ENCODE data around the gene AGPS.

Gene AGPS

DNA sequence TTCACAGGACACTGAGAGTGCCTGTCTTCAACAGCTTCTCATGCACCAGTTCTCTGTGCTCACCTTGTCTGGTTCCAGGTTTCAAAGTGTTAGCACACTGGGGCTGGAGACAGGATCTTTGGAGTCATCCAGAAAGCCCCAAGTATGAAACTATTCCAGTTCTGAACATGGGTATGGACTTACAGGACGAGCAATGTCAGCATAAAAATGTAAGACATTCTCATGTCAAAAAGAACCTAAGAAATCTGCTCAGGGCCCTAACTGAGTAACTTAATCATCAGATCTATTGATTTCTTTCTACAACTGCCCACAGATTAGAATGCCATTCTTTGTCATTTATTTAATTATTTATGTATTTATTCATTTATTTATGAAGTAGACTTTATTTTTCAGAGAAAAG lies 184.5 kb downstream of the AGPS start:
- no peak for DNase-seq (ENCODE audit: low read depth, low spot score)
- H3K27ac ChIP-seq, result no peak overlapping the region

DNA sequence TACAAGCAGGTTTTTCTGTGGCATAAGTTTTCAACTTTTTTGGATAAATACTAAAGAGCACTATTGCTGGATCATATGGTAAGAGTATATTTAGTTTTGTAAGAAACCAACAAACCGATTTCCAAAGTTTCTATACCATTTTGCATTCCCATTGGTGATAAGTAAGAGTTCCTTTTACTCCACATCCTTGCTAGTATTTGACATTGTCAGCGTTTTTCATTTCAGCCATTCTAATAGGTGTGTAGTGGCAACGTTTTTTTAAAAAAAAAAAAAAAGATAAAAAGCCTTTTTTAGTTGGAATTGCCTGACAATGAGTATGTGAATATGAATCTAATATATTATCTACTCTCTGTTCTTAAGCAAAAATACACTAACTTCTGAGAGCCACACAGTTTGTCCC lies 185.9 kb downstream of the AGPS start:
- H3K27ac ChIP-seq, result no peak overlapping the region
- no peak for DNase-seq (ENCODE audit: low read depth, low spot score)

- DNase-seq (ENCODE audit: low read depth, low spot score), result no peak
- no peak overlapping the region for H3K27ac ChIP-seq
Measured at GRCh38 chr2:177579486-177580036, 187.0 kb downstream of the AGPS start.

GRCh38 chr2:177582000-177582399 lies 189.4 kb downstream of the AGPS start:
- no peak for DNase-seq (ENCODE audit: low read depth, low spot score)
- no peak overlapping the region for H3K27ac ChIP-seq

DNA sequence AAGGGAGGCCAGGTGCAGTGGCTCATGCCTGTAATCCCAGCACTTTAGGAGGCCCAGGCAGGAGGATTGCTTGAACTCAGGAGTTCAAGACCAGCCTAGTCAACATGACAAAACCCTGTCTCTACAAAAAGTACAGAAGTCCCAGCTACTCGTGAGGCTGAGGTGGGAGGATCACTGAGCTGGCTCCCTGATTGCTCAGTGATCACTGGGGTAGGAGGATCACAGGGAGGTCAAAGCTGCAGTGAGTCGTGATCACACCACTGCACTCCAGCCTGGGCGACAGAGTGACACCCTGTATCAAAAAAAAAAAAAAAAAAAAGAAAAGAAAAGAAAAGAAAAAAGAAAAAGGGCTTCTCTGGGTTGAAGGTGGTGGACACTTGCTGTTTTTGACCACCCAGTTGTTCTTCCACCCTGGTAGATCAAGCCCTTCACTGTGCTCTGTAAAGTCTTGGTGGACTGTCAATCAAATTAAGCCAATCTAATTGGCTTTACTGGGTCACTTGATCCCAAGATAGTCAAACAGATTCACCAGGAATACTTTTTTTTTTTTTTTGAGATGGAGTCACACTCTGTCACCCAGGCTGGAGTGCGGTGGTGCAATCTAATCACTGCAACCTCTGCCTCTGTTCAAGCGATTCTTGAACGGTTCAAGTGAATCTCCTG lies 191.6 kb downstream of the AGPS start:
- no peak for DNase-seq (ENCODE audit: low read depth, low spot score)
- no peak overlapping the region for H3K27ac ChIP-seq

- no peak for DNase-seq (ENCODE audit: low read depth, low spot score)
Measured at GRCh38 chr2:177585234-177585863, 192.8 kb downstream of the AGPS start.

GRCh38 chr2:177586154-177586553 lies 193.6 kb downstream of the AGPS start:
- H3K27ac ChIP-seq, result no peak overlapping the region
- no peak for DNase-seq (ENCODE audit: low read depth, low spot score)

More at GRCh38 chr2:177585234-177585863, 192.8 kb downstream of the AGPS start:
- no peak overlapping the region for H3K27ac ChIP-seq

DNA sequence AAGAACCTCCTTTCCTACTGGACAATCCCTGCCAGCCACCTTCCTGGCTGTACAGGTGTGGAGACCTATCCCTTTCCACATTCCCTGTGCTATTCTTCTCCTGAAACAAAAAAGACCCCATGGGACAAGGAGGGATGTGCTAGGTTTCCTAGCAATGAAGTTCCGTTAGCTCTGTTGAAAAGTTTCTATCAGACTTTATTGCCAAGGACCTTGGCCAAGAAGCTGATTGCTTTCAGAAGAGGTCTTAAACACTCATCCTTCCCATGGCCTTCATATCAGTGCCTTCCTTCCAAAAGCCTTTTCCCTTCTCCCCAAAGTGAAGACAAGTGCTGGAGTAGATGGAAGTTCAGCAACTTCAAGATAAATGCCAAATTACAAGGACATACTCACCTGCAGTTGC lies 194.8 kb downstream of the AGPS start:
- DNase-seq (ENCODE audit: low read depth, low spot score), result no peak
- no peak overlapping the region for H3K27ac ChIP-seq

GRCh38 chr2:177588671-177589070 lies 196.1 kb downstream of the AGPS start:
- no peak overlapping the region for H3K27ac ChIP-seq
- no peak for DNase-seq (ENCODE audit: low read depth, low spot score)

GRCh38 chr2:177589186-177589585 lies 196.6 kb downstream of the AGPS start:
- no peak overlapping the region for H3K27ac ChIP-seq
- DNase-seq (ENCODE audit: low read depth, low spot score), result no peak

- no peak overlapping the region for H3K27ac ChIP-seq
- no peak for DNase-seq (ENCODE audit: low read depth, low spot score)
Measured at GRCh38 chr2:177592397-177592796, 199.8 kb downstream of the AGPS start.

DNA sequence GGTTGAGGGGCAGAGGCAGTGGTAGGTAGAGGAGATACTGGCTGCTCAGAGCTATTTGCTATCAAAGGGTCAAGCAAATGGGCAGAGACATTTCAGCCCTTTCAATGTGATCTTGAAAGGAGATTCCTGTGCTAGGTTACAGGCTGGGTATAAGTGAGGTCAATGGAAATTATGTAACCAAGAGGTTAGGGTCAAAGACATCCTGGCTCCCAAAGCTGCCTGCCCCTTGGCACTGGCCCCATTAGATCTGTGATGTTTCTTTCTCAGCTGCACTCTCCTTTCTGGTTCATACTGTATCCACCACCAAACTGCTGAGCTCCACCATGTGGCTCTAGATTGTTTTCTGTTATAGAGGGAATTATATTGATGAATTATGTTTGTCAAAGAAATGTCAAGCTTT lies 200.4 kb downstream of the AGPS start:
- no peak overlapping the region for H3K27ac ChIP-seq
- no peak for DNase-seq (ENCODE audit: low read depth, low spot score)

DNA sequence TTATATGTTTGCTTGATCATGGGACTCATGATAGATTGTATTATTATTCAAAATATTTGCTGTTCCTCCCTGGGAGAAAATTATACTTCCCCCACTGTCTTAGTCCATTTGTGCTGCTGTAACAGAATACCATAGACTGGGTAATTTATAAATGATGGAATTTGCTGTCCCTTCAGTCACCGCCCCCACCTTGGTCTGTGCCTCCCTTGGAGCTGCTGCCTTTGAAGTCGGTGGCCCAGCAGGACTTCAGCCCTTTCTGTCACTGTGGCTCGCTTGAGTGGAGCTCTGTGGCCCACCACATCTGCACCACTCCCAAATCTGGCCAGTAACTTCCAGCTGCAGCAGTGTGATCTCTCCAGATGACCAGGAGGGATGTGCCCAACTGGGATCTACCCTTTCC lies 200.8 kb downstream of the AGPS start:
- no peak overlapping the region for H3K27ac ChIP-seq
- DNase-seq (ENCODE audit: low read depth, low spot score), result no peak

All from epithelial cell of prostate (primary cell).